ENCODE results near the gene SERPINA3. TPM values are rescaled to one million over a fixed set of nuclear protein-coding genes. Genes with fewer than 3 reads are reported as not detected.
"Not testable (repeated sequence)": the region's sequence is repeated elsewhere in the genome, so short reads cannot be mapped to it uniquely, and the experiment has no call there.

The SERPINA3 gene
- total RNA-seq, 1 donor from 2014 or later = 36.4 TPM

DNA sequence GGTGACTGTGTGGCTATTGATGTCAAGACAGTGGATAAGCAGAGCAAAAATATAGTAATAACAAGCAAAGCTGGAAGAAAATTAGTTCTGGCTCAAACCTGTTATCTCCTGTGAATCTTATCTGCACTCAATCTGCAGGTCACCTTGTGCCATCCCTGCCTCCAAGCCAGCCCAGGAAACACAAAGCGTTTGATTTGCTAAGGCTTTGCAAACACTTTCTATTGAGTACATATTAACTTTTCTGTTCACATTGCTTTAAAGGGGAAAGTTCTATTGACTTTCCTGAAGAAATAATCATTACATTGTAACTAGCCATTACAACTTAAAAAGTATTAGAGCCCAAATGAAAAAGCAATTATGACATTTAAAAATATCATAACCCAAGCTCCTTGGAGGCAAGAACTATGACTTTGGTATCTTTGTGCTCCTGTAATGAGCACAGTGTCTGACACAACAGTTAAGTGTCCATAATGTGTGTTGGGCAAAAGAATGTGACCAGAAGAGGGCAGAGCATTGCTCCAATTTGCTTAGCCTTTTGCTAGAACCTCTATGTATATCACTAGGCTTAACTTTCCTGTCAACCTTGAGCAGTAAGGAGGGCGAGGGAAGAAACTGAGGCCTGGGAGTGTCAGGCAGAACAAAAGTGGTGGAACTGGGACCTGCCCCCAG lies 24.7 kb downstream of the SERPINA3 start:
- Histone ChIP-seq H3K4me1 (no peaks in the 10 kb centered on the region), H3K27ac (no peak overlapping the region), H3K27me3 (no peaks in the 10 kb centered on the region), H3K4me3 (no peak overlapping the region), H3K9me3 (no peaks in the 10 kb centered on the region), H3K36me3 (no peaks in the 10 kb centered on the region)
- ATAC-seq = no peak
- no peak for DNase-seq
- TF ChIP-seq, protein P1, sequence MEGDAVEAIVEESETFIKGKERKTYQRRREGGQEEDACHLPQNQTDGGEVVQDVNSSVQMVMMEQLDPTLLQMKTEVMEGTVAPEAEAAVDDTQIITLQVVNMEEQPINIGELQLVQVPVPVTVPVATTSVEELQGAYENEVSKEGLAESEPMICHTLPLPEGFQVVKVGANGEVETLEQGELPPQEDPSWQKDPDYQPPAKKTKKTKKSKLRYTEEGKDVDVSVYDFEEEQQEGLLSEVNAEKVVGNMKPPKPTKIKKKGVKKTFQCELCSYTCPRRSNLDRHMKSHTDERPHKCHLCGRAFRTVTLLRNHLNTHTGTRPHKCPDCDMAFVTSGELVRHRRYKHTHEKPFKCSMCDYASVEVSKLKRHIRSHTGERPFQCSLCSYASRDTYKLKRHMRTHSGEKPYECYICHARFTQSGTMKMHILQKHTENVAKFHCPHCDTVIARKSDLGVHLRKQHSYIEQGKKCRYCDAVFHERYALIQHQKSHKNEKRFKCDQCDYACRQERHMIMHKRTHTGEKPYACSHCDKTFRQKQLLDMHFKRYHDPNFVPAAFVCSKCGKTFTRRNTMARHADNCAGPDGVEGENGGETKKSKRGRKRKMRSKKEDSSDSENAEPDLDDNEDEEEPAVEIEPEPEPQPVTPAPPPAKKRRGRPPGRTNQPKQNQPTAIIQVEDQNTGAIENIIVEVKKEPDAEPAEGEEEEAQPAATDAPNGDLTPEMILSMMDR (IDR thresholded peaks at IDR 0.05) = no peak
- intact Hi-C loops (cut with DNase I) = no loop called here

- H3K27ac ChIP-seq; H3K27me3 ChIP-seq; DNase-seq; H3K36me3 ChIP-seq; H3K9me3 ChIP-seq; intact Hi-C loops (cut with DNase I); H3K4me3 ChIP-seq; ATAC-seq; H3K4me1 ChIP-seq: not testable (repeated sequence)
Measured at GRCh38 chr14:94637814-94638213, 25.6 kb downstream of the SERPINA3 start.

GRCh38 chr14:94638339-94638738 lies 26.1 kb downstream of the SERPINA3 start:
- Histone ChIP-seq H3K4me1 (no peaks in the 10 kb centered on the region), H3K36me3 (no peaks in the 10 kb centered on the region), H3K4me3 (no peak overlapping the region), H3K27me3 (no peaks in the 10 kb centered on the region), H3K27ac (no peak overlapping the region), H3K9me3 (no peaks in the 10 kb centered on the region)
- TF ChIP-seq, protein P1 (IDR thresholded peaks at IDR 0.05) = no peak
- DNase-seq (no peak), ATAC-seq (no peak)
- intact Hi-C loops (cut with DNase I) = no loop called here

DNA sequence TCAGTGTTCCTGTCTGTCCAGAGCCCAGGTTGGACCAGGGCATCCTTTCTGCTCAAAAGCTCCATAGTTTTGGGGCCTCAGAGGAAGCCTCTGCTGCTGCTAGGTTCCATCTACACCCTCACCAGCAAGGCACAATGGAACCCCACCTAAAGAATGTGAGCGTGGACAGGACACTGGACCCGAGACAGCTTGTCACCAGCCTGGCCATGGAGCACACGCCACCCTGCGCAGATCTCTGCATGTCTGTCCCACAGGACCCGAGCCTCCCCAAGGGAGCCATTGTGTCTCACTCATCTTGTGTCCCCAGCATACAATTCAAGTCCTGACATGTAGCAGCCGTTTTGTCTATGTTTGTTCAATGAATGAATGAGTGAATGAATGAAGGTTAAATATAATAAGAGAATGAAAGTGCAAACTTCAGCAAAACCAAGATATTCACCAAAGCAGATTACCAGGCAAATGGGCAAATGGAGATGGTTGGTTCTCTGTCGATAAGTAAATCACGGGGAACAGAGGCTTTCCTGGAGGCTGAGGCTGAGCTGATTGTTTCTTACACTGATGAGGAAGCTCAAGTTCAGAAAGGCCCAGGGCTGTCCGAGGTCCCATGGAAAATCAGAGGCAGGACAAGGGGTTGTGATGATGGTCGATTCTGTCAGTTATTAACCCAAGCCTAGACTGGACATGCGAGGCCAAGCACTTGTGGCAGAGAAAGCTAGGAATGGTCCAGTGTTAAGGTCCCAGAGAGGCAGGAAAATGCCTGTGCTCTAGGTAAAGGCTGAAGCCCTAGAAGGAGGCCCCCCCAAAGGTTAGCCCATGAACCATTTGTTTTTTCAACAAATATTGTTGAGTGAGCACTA lies 27.0 kb downstream of the SERPINA3 start:
- Histone ChIP-seq H3K27ac (no peak overlapping the region), H3K4me3 (no peak overlapping the region), H3K4me1 (no peaks in the 10 kb centered on the region), H3K36me3 (no peaks in the 10 kb centered on the region), H3K27me3 (no peaks in the 10 kb centered on the region), H3K9me3 (no peaks in the 10 kb centered on the region)
- TF ChIP-seq, protein P1 (IDR thresholded peaks at IDR 0.05) = no peak
- no peak for DNase-seq
- no peak for ATAC-seq
- intact Hi-C loops (cut with DNase I) = no loop called here

GRCh38 chr14:94640721-94641631 lies 28.8 kb downstream of the SERPINA3 start:
- intact Hi-C loops (cut with DNase I) = no loop called here

More at GRCh38 chr14:94640721-94641631, 28.8 kb downstream of the SERPINA3 start:
- DNase-seq (no peak), ATAC-seq (no peak)
- no peaks in the 10 kb centered on the region for H3K4me1 ChIP-seq
- H3K27ac ChIP-seq = no peak overlapping the region
- H3K27me3 ChIP-seq = no peaks in the 10 kb centered on the region
- TF ChIP-seq, protein P1 (IDR thresholded peaks at IDR 0.05) = no peak
- no peaks in the 10 kb centered on the region for H3K9me3 ChIP-seq
- no peaks in the 10 kb centered on the region for H3K36me3 ChIP-seq
- no peak overlapping the region for H3K4me3 ChIP-seq
